Measurements from ENCODE around the gene ROBO1. TPM values are rescaled to one million over a fixed set of nuclear protein-coding genes. Genes with fewer than 3 reads are reported as not detected.

The ROBO1 gene
- total and polyA plus RNA-seq, 2 donors (not counting 1 experiment from before 2014, with no cell fraction given): 0.27 to 3.2 TPM

DNA sequence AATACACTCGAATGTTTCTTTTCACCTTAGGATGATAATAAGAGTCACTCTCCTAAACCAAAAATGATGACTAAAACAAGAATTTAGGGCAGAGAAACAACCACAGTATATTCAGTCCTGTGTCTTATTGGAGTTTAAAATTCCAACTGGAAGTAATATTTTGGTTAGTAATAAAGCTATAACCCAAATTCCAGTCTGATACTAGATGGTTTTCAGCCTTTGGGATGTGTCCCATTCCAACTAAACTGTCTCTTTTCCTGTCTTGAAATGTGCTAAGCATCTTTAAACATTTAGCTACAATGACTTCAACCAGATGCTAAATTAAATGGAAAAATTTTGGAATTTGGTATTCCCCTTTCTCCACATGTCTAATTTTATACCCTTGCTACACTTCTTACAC lies 510.0 kb downstream of the ROBO1 start:
- ATAC-seq (ENCODE audit: low read depth) (no peak), DNase-seq (no peak)
- no peak overlapping the region for H3K4me2 ChIP-seq (replicated peaks; ENCODE audit: low read depth, low read length, poor library complexity, severe bottlenecking)
- no peak overlapping the region for H3K4me3 Mint-ChIP-seq
- H3K27me3 Mint-ChIP-seq: no peaks in the 10 kb centered on the region
- CTCF ChIA-PET: no interaction called here
- TF ChIP-seq EZH2 (IDR thresholded peaks at IDR 0.05; ENCODE audit: borderline replicate concordance, insufficient read depth, low read depth, low read length, poor library complexity, severe bottlenecking): no peak
- TF ChIP-seq, protein P1, sequence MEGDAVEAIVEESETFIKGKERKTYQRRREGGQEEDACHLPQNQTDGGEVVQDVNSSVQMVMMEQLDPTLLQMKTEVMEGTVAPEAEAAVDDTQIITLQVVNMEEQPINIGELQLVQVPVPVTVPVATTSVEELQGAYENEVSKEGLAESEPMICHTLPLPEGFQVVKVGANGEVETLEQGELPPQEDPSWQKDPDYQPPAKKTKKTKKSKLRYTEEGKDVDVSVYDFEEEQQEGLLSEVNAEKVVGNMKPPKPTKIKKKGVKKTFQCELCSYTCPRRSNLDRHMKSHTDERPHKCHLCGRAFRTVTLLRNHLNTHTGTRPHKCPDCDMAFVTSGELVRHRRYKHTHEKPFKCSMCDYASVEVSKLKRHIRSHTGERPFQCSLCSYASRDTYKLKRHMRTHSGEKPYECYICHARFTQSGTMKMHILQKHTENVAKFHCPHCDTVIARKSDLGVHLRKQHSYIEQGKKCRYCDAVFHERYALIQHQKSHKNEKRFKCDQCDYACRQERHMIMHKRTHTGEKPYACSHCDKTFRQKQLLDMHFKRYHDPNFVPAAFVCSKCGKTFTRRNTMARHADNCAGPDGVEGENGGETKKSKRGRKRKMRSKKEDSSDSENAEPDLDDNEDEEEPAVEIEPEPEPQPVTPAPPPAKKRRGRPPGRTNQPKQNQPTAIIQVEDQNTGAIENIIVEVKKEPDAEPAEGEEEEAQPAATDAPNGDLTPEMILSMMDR (IDR thresholded peaks at IDR 0.05): no peak
- POLR2A ChIA-PET: no interaction called here
- no CpG with 5 or more reads among the region's 1 CpG for WGBS (ENCODE audit: insufficient coverage)
- no peak overlapping the region for H3K27ac ChIP-seq (ENCODE audit: low read length in 2 of 2)
- no peaks in the 10 kb centered on the region for H3K4me1 ChIP-seq (ENCODE audit: control insufficient read depth in 2 of 2, insufficient read depth in 2 of 2, low read length in 2 of 2)
- H2AFZ ChIP-seq (ENCODE audit: insufficient read depth, low read depth, low read length, poor library complexity, severe bottlenecking): no peak overlapping the region
- peaks cover 2% of the 10 kb centered on the region for H3K9me3 Mint-ChIP-seq (ENCODE audit: insufficient read depth)
- no peak overlapping the region for H3K4me3 ChIP-seq (ENCODE audit: control extremely low read depth in 1 of 5, extremely low read depth in 1 of 5, insufficient read depth in 1 of 5, low read depth in 2 of 5, low read length in 4 of 5)
- intact Hi-C loops (cut with micrococcal nuclease): no loop called here
- H3K9ac ChIP-seq (ENCODE audit: low read length): no peak overlapping the region
- no peaks in the 10 kb centered on the region for H4K20me1 ChIP-seq (ENCODE audit: control insufficient read depth, insufficient read depth, low read length, poor library complexity, severe bottlenecking)
- H3K27ac Mint-ChIP-seq: no peak overlapping the region
- H3K36me3 ChIP-seq (replicated peaks in 1 of 2; ENCODE audit: control extremely low read depth in 1 of 2, control insufficient read depth in 1 of 2, extremely low read depth in 1 of 2, insufficient read depth in 2 of 2, low read length in 1 of 2): no peaks in the 10 kb centered on the region
- no peaks in the 10 kb centered on the region for H3K27me3 ChIP-seq (replicated peaks in 1 of 4; ENCODE audit: control extremely low read depth in 1 of 4, control insufficient read depth in 3 of 4, insufficient read depth in 4 of 4, low read length in 3 of 4)
- no peaks in the 10 kb centered on the region for H3K9me3 ChIP-seq (ENCODE audit: control extremely low read depth in 1 of 3, control insufficient read depth in 2 of 3, insufficient read depth in 1 of 3, low read length in 2 of 3)
- no peaks in the 10 kb centered on the region for H3K79me2 ChIP-seq (ENCODE audit: control insufficient read depth, insufficient read depth, low read length)
- no peaks in the 10 kb centered on the region for H3K4me1 Mint-ChIP-seq

DNA sequence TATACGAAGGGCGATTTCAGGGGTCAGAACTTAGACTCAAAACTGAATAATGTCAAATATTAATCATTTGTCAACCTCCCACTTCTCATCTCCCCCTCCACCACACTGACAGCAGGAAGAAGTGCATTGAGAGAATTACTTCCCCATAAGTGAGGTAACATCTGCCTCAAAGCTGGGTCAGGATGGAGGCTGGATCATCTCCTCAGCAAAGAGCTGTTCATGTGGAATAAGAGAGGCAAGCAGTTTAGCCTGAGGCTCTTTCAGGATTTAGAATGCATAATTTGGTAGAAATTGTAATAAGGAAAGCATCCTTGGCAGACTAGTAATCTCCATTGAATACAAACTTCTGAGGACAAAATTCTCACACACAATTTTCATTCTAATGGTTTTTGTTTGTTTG lies 512.1 kb downstream of the ROBO1 start:
- H3K27ac Mint-ChIP-seq: no peak overlapping the region
- Histone ChIP-seq H3K4me3 (ENCODE audit: control extremely low read depth in 1 of 5, extremely low read depth in 1 of 5, insufficient read depth in 1 of 5, low read depth in 2 of 5, low read length in 4 of 5) (no peak overlapping the region), H3K36me3 (replicated peaks in 1 of 2; ENCODE audit: control extremely low read depth in 1 of 2, control insufficient read depth in 1 of 2, extremely low read depth in 1 of 2, insufficient read depth in 2 of 2, low read length in 1 of 2) (no peaks in the 10 kb centered on the region), H3K4me2 (replicated peaks; ENCODE audit: low read depth, low read length, poor library complexity, severe bottlenecking) (no peak overlapping the region), H2AFZ (ENCODE audit: insufficient read depth, low read depth, low read length, poor library complexity, severe bottlenecking) (no peak overlapping the region), H3K4me1 (ENCODE audit: control insufficient read depth in 2 of 2, insufficient read depth in 2 of 2, low read length in 2 of 2) (no peaks in the 10 kb centered on the region), H3K79me2 (ENCODE audit: control insufficient read depth, insufficient read depth, low read length) (no peaks in the 10 kb centered on the region), H4K20me1 (ENCODE audit: control insufficient read depth, insufficient read depth, low read length, poor library complexity, severe bottlenecking) (no peaks in the 10 kb centered on the region), H3K9ac (ENCODE audit: low read length) (no peak overlapping the region), H3K27ac (ENCODE audit: low read length in 2 of 2) (no peak overlapping the region), H3K9me3 (ENCODE audit: control extremely low read depth in 1 of 3, control insufficient read depth in 2 of 3, insufficient read depth in 1 of 3, low read length in 2 of 3) (no peaks in the 10 kb centered on the region), H3K27me3 (replicated peaks in 1 of 4; ENCODE audit: control extremely low read depth in 1 of 4, control insufficient read depth in 3 of 4, insufficient read depth in 4 of 4, low read length in 3 of 4) (no peaks in the 10 kb centered on the region)
- WGBS (ENCODE audit: insufficient coverage): no CpG with 5 or more reads among the region's 2 CpGs
- no peaks in the 10 kb centered on the region for H3K27me3 Mint-ChIP-seq
- H3K9me3 Mint-ChIP-seq (ENCODE audit: insufficient read depth): no peaks in the 10 kb centered on the region
- TF ChIP-seq EZH2 (IDR thresholded peaks at IDR 0.05; ENCODE audit: borderline replicate concordance, insufficient read depth, low read depth, low read length, poor library complexity, severe bottlenecking): no peak
- TF ChIP-seq, protein P1 (IDR thresholded peaks at IDR 0.05): no peak
- DNase-seq (no peak), ATAC-seq (ENCODE audit: low read depth) (no peak)
- ChIA-PET POLR2A (no interaction called here), CTCF (no interaction called here)
- no peaks in the 10 kb centered on the region for H3K4me1 Mint-ChIP-seq
- intact Hi-C loops (cut with micrococcal nuclease): no loop called here
- H3K4me3 Mint-ChIP-seq: no peak overlapping the region

All from B cell (primary cell).